ENCODE results near the gene TMEM214. TPM values are rescaled to one million over a fixed set of nuclear protein-coding genes. Genes with fewer than 3 reads are reported as not detected.

The TMEM214 gene
- total RNA-seq, 1 experiment from 2014 or later: 55.3 TPM

- no peak overlapping the region for H3K4me2 ChIP-seq (ENCODE audit: insufficient read depth, insufficient read length, low read length)
- no peak overlapping the region for H2AK5ac ChIP-seq (ENCODE audit: insufficient read length, low read length)
- H3K27me3 Mint-ChIP-seq (ENCODE audit: low read depth): peaks cover 5% of the 10 kb centered on the region; the same call in 1 of the 2 replicates
- no peak overlapping the region for H3K14ac ChIP-seq (ENCODE audit: insufficient read depth, low read length)
- H3K9me3 Mint-ChIP-seq: no peaks in the 10 kb centered on the region; a peak in 1 of 5 replicates
- H3K4ac ChIP-seq (ENCODE audit: low read depth, low read length): no peak overlapping the region
- H3K79me1 ChIP-seq (ENCODE audit: insufficient read depth, low read depth, low read length, poor library complexity, severe bottlenecking): no peaks in the 10 kb centered on the region
- no peak overlapping the region for H2BK20ac ChIP-seq (ENCODE audit: low read depth, low read length, poor library complexity, severe bottlenecking)
- H3K4me1 ChIP-seq (ENCODE audit: insufficient read depth, low read length): no peaks in the 10 kb centered on the region
- H2BK5ac ChIP-seq (ENCODE audit: insufficient read length, low read length): no peak overlapping the region
- no peak overlapping the region for H4K5ac ChIP-seq (ENCODE audit: insufficient read length, low read depth, low read length)
- no peak overlapping the region for H3K4me3 Mint-ChIP-seq
- no peak overlapping the region for H3K18ac ChIP-seq (ENCODE audit: insufficient read length, low read depth, low read length)
- H3K27ac Mint-ChIP-seq: no peak overlapping the region
- no peak overlapping the region for H2BK120ac ChIP-seq (ENCODE audit: low read depth, low read length, poor library complexity, severe bottlenecking)
- no peak overlapping the region for H3K23ac ChIP-seq (ENCODE audit: insufficient read length, low read depth, low read length)
- no peak overlapping the region for H4K8ac ChIP-seq (replicated peaks; ENCODE audit: insufficient read length, low read depth, low read length)
- no peak overlapping the region for H2AFZ ChIP-seq (ENCODE audit: low read length)
- no peaks in the 10 kb centered on the region for H3K27me3 ChIP-seq (ENCODE audit: insufficient read depth, low read length)
- no peaks in the 10 kb centered on the region for H3K23me2 ChIP-seq (ENCODE audit: insufficient read length, low read depth, low read length, poor library complexity, severe bottlenecking)
- H2BK12ac ChIP-seq (ENCODE audit: insufficient read length, low read depth, low read length): no peak overlapping the region
- H3K27ac ChIP-seq (ENCODE audit: insufficient read length, low read depth, low read length): no peak overlapping the region
- H3K79me2 ChIP-seq (ENCODE audit: insufficient read depth, low read length): no peaks in the 10 kb centered on the region
- peaks cover 0 to 2% (median 0%) of the 10 kb centered on the region in 3 experiments; a peak in 1 of 7 replicates for H3K36me3 Mint-ChIP-seq (ENCODE audit: insufficient read depth in 1 of 3, low read depth in 3 of 3)
- no CpG with 5 or more reads among the region's 6 CpGs for WGBS (ENCODE audit: extremely low coverage, insufficient read length, low lambda C conversion rate)
- H4K91ac ChIP-seq (ENCODE audit: insufficient read length, low read depth, low read length): no peak overlapping the region
- no peak overlapping the region for H3K56ac ChIP-seq (ENCODE audit: insufficient read length, low read depth, low read length)
- H3K4me1 Mint-ChIP-seq: peaks cover 1 to 2% of the 10 kb centered on the region in 2 experiments; a peak in 3 of 4 replicates
- H3K9ac ChIP-seq (ENCODE audit: extremely low read depth, insufficient read length, low read length): no peak overlapping the region
- no peak overlapping the region for H2BK15ac ChIP-seq (ENCODE audit: low read depth, low read length)
- H3K9me3 ChIP-seq (ENCODE audit: control insufficient read depth, low read depth, low read length): no peaks in the 10 kb centered on the region
- DNase-seq: no peak
- TF ChIP-seq, protein P1, sequence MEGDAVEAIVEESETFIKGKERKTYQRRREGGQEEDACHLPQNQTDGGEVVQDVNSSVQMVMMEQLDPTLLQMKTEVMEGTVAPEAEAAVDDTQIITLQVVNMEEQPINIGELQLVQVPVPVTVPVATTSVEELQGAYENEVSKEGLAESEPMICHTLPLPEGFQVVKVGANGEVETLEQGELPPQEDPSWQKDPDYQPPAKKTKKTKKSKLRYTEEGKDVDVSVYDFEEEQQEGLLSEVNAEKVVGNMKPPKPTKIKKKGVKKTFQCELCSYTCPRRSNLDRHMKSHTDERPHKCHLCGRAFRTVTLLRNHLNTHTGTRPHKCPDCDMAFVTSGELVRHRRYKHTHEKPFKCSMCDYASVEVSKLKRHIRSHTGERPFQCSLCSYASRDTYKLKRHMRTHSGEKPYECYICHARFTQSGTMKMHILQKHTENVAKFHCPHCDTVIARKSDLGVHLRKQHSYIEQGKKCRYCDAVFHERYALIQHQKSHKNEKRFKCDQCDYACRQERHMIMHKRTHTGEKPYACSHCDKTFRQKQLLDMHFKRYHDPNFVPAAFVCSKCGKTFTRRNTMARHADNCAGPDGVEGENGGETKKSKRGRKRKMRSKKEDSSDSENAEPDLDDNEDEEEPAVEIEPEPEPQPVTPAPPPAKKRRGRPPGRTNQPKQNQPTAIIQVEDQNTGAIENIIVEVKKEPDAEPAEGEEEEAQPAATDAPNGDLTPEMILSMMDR (conservative IDR thresholded peaks at IDR 0.05): no peak
- H3T11ph ChIP-seq (ENCODE audit: low read length): no peak overlapping the region
- peaks cover 2% of the 10 kb centered on the region for H4K20me1 ChIP-seq (ENCODE audit: control insufficient read depth, insufficient read depth, insufficient read length)
Observed at GRCh38 chr2:27006602-27007415, 26.0 kb upstream of the TMEM214 start.
